ENCODE results near the gene SKAP2.

Gene SKAP2

GRCh38 chr7:26630941-26631580, 233.3 kb downstream of the SKAP2 start:
- no peak for DNase-seq

GRCh38 chr7:26630361-26630760, 234.0 kb downstream of the SKAP2 start:
- DNase-seq: no peak

GRCh38 chr7:26629696-26630095, 234.7 kb downstream of the SKAP2 start:
- DNase-seq: no peak

GRCh38 chr7:26627891-26628341, 236.5 kb downstream of the SKAP2 start:
- DNase-seq: no peak

- DNase-seq: no peak
These were observed 237.2 kb downstream of the SKAP2 start for GRCh38 chr7:26627221-26627620.

GRCh38 chr7:26626687-26627086, 237.7 kb downstream of the SKAP2 start:
- no peak for DNase-seq

- no peak for DNase-seq
These were observed 238.2 kb downstream of the SKAP2 start for GRCh38 chr7:26626156-26626555.

- no peak for DNase-seq
These were observed 239.1 kb downstream of the SKAP2 start for GRCh38 chr7:26625286-26625685.

- DNase-seq: no peak
These were observed 239.6 kb downstream of the SKAP2 start for GRCh38 chr7:26624839-26625238.

- DNase-seq: no peak
These were observed 240.0 kb downstream of the SKAP2 start for GRCh38 chr7:26624431-26624830.

GRCh38 chr7:26620352-26620751, 244.0 kb downstream of the SKAP2 start:
- no peak for DNase-seq

- no peak for DNase-seq
These were observed 244.9 kb downstream of the SKAP2 start for GRCh38 chr7:26619348-26619984.

- DNase-seq: no peak
These were observed 245.5 kb downstream of the SKAP2 start for GRCh38 chr7:26618898-26619297.

GRCh38 chr7:26618449-26618848, 245.9 kb downstream of the SKAP2 start:
- DNase-seq: no peak

Data from fibroblast of skin of scalp (primary cell).